Measurements from ENCODE around the gene SLC16A7. TPM values are rescaled to one million over a fixed set of nuclear protein-coding genes. Genes with fewer than 3 reads are reported as not detected.

SLC16A7 gene
- total RNA-seq, 1 donor = 53.2 TPM

GRCh38 chr12:59654061-59654460 is 58.2 kb downstream of the SLC16A7 start:
- no peaks in the 10 kb centered on the region for H4K20me1 ChIP-seq (ENCODE audit: insufficient read depth, low read length)
- no peaks in the 10 kb centered on the region for H3K9me3 ChIP-seq (ENCODE audit: low read depth, low read length)
- H3K4me1 ChIP-seq (ENCODE audit: insufficient read depth, low read length) = peaks cover 12% of the 10 kb centered on the region
- no peak for DNase-seq (ENCODE audit: insufficient read length, low spot score, missing footprints)
- no peak for TF ChIP-seq CTCF (IDR thresholded peaks at IDR 0.05; ENCODE audit: extremely low read depth, low read depth, low read length)
- no peaks in the 10 kb centered on the region for H3K79me2 ChIP-seq (ENCODE audit: insufficient read depth, low read length)
- H3K4me2 ChIP-seq (ENCODE audit: insufficient read depth, low read length) = no peak overlapping the region
- H3K4me3 ChIP-seq (ENCODE audit: insufficient read depth, low read length) = no peak overlapping the region
- no peak overlapping the region for H3K27ac ChIP-seq (ENCODE audit: low read depth, low read length)
- no peak overlapping the region for H2AFZ ChIP-seq (ENCODE audit: low read length)
- H3K27me3 ChIP-seq (ENCODE audit: insufficient read depth, low read length) = no peaks in the 10 kb centered on the region
- no peaks in the 10 kb centered on the region for H3K36me3 ChIP-seq (ENCODE audit: insufficient read depth, low read length)

- H3K4me2 ChIP-seq (ENCODE audit: insufficient read depth, low read length) = no peak overlapping the region
- no peak for TF ChIP-seq CTCF (IDR thresholded peaks at IDR 0.05; ENCODE audit: extremely low read depth, low read depth, low read length)
- no peaks in the 10 kb centered on the region for H3K27me3 ChIP-seq (ENCODE audit: insufficient read depth, low read length)
- no peak overlapping the region for H3K27ac ChIP-seq (ENCODE audit: low read depth, low read length)
- no peaks in the 10 kb centered on the region for H3K4me1 ChIP-seq (ENCODE audit: insufficient read depth, low read length)
- H3K79me2 ChIP-seq (ENCODE audit: insufficient read depth, low read length) = no peaks in the 10 kb centered on the region
- no peak overlapping the region for H3K4me3 ChIP-seq (ENCODE audit: insufficient read depth, low read length)
- no peaks in the 10 kb centered on the region for H3K9me3 ChIP-seq (ENCODE audit: low read depth, low read length)
- H2AFZ ChIP-seq (ENCODE audit: low read length) = no peak overlapping the region
- no peaks in the 10 kb centered on the region for H3K36me3 ChIP-seq (ENCODE audit: insufficient read depth, low read length)
- no peak for DNase-seq (ENCODE audit: insufficient read length, low spot score, missing footprints)
- no peaks in the 10 kb centered on the region for H4K20me1 ChIP-seq (ENCODE audit: insufficient read depth, low read length)
These were observed 61.4 kb downstream of the SLC16A7 start for GRCh38 chr12:59657266-59657665.

- DNase-seq (ENCODE audit: insufficient read length, low spot score, missing footprints) = no peak
- Histone ChIP-seq H3K36me3 (ENCODE audit: insufficient read depth, low read length) (no peaks in the 10 kb centered on the region), H3K4me3 (ENCODE audit: insufficient read depth, low read length) (no peak overlapping the region), H3K27me3 (ENCODE audit: insufficient read depth, low read length) (no peaks in the 10 kb centered on the region), H3K4me2 (ENCODE audit: insufficient read depth, low read length) (no peak overlapping the region), H3K4me1 (ENCODE audit: insufficient read depth, low read length) (no peaks in the 10 kb centered on the region), H3K9me3 (ENCODE audit: low read depth, low read length) (no peaks in the 10 kb centered on the region), H3K79me2 (ENCODE audit: insufficient read depth, low read length) (no peaks in the 10 kb centered on the region), H4K20me1 (ENCODE audit: insufficient read depth, low read length) (no peaks in the 10 kb centered on the region), H3K27ac (ENCODE audit: low read depth, low read length) (no peak overlapping the region), H2AFZ (ENCODE audit: low read length) (no peak overlapping the region)
- TF ChIP-seq CTCF (IDR thresholded peaks at IDR 0.05; ENCODE audit: extremely low read depth, low read depth, low read length) = no peak
These were observed 61.9 kb downstream of the SLC16A7 start for GRCh38 chr12:59657711-59658110.

- Histone ChIP-seq H3K27me3 (ENCODE audit: insufficient read depth, low read length) (no peaks in the 10 kb centered on the region), H3K79me2 (ENCODE audit: insufficient read depth, low read length) (no peaks in the 10 kb centered on the region), H3K27ac (ENCODE audit: low read depth, low read length) (no peak overlapping the region), H3K4me1 (ENCODE audit: insufficient read depth, low read length) (no peaks in the 10 kb centered on the region), H3K36me3 (ENCODE audit: insufficient read depth, low read length) (no peaks in the 10 kb centered on the region), H2AFZ (ENCODE audit: low read length) (no peak overlapping the region), H4K20me1 (ENCODE audit: insufficient read depth, low read length) (no peaks in the 10 kb centered on the region), H3K4me3 (ENCODE audit: insufficient read depth, low read length) (no peak overlapping the region), H3K9me3 (ENCODE audit: low read depth, low read length) (no peaks in the 10 kb centered on the region), H3K4me2 (ENCODE audit: insufficient read depth, low read length) (no peak overlapping the region)
- no peak for DNase-seq (ENCODE audit: insufficient read length, low spot score, missing footprints)
- no peak for TF ChIP-seq CTCF (IDR thresholded peaks at IDR 0.05; ENCODE audit: extremely low read depth, low read depth, low read length)
These were observed 64.3 kb downstream of the SLC16A7 start for GRCh38 chr12:59660148-59660547.
